ENCODE results near the gene ENG. TPM values are rescaled to one million over a fixed set of nuclear protein-coding genes. Genes with fewer than 3 reads are reported as not detected.

Gene ENG
- total RNA-seq, 3 donors from 2014 or later (not counting 1 experiment from before 2014, with no cell fraction given) = 8.5 to 13.6 (median 12.3) TPM

GRCh38 chr9:127767909-127768331 is 86.5 kb downstream of the ENG start:
- DNase-seq = no peak
- no peaks in the 10 kb centered on the region for H3K9me3 ChIP-seq (ENCODE audit: control insufficient read depth, insufficient read depth, low read length)
- H3K4me3 ChIP-seq (ENCODE audit: low read length) = no peak overlapping the region
- H3K4me1 ChIP-seq (ENCODE audit: control insufficient read depth, insufficient read depth, low read length) = peaks cover 73% of the 10 kb centered on the region
- Mint-ChIP-seq H3K36me3 (no peaks in the 10 kb centered on the region), H3K9me3 (no peaks in the 10 kb centered on the region), H3K4me1 (peaks cover 73 to 80% of the 10 kb centered on the region in 2 donors), H3K4me3 (no peak overlapping the region), H3K27me3 (ENCODE audit: low read depth in 2 of 2) (no peaks in the 10 kb centered on the region), H3K27ac (peak overlapping the region; percentile 95 to 99)
- H3K27me3 ChIP-seq (ENCODE audit: control insufficient read depth, insufficient read depth, low read length) = no peaks in the 10 kb centered on the region
- no peak for TF ChIP-seq CTCF (IDR thresholded peaks at IDR 0.05)
- no peak for ATAC-seq
- H3K27ac ChIP-seq (ENCODE audit: low read length) = peak overlapping the region; percentile 51
- WGBS (ENCODE audit: insufficient coverage) = 81% methylated on average over 12 of the region's 13 CpGs
- peaks cover 66% of the 10 kb centered on the region for H3K36me3 ChIP-seq (ENCODE audit: control insufficient read depth, insufficient read depth, low read length)
- intact Hi-C loops (cut with micrococcal nuclease) = no loop called here

GRCh38 chr9:127767410-127767809 is 87.0 kb downstream of the ENG start:
- TF ChIP-seq CTCF (IDR thresholded peaks at IDR 0.05) = no peak
- H3K27ac Mint-ChIP-seq = peak overlapping the region; percentile 95 to 99
- peaks cover 65% of the 10 kb centered on the region for H3K36me3 ChIP-seq (ENCODE audit: control insufficient read depth, insufficient read depth, low read length)
- H3K36me3 Mint-ChIP-seq = no peaks in the 10 kb centered on the region
- H3K4me1 ChIP-seq (ENCODE audit: control insufficient read depth, insufficient read depth, low read length) = peaks cover 78% of the 10 kb centered on the region
- H3K4me1 Mint-ChIP-seq = peaks cover 78 to 85% of the 10 kb centered on the region in 2 donors
- DNase-seq (peak in 1 of 2 donors; percentile 61), ATAC-seq (no peak)
- intact Hi-C loops (cut with micrococcal nuclease) = no loop called here
- H3K4me3 Mint-ChIP-seq = peak overlapping the region; percentile 80
- H3K9me3 Mint-ChIP-seq = no peaks in the 10 kb centered on the region
- H3K27me3 Mint-ChIP-seq (ENCODE audit: low read depth in 2 of 2) = no peaks in the 10 kb centered on the region
- peak overlapping the region; percentile 51 for H3K27ac ChIP-seq (ENCODE audit: low read length)
- H3K4me3 ChIP-seq (ENCODE audit: low read length) = no peak overlapping the region
- H3K9me3 ChIP-seq (ENCODE audit: control insufficient read depth, insufficient read depth, low read length) = no peaks in the 10 kb centered on the region
- WGBS (ENCODE audit: insufficient coverage) = 86% methylated on average over 1 of the region's 3 CpGs
- H3K27me3 ChIP-seq (ENCODE audit: control insufficient read depth, insufficient read depth, low read length) = no peaks in the 10 kb centered on the region

- peak overlapping the region; percentile 95 to 99 for H3K27ac Mint-ChIP-seq
- no peak overlapping the region for H3K4me3 Mint-ChIP-seq
- intact Hi-C loops (cut with micrococcal nuclease) = no loop called here
- H3K27me3 Mint-ChIP-seq (ENCODE audit: low read depth in 2 of 2) = no peaks in the 10 kb centered on the region
- DNase-seq (no peak), ATAC-seq (no peak)
- Histone ChIP-seq H3K9me3 (ENCODE audit: control insufficient read depth, insufficient read depth, low read length) (no peaks in the 10 kb centered on the region), H3K27ac (ENCODE audit: low read length) (no peak overlapping the region), H3K4me3 (ENCODE audit: low read length) (no peak overlapping the region), H3K4me1 (ENCODE audit: control insufficient read depth, insufficient read depth, low read length) (peaks cover 73% of the 10 kb centered on the region), H3K27me3 (ENCODE audit: control insufficient read depth, insufficient read depth, low read length) (no peaks in the 10 kb centered on the region), H3K36me3 (ENCODE audit: control insufficient read depth, insufficient read depth, low read length) (peaks cover 70% of the 10 kb centered on the region)
- peaks cover 75 to 77% of the 10 kb centered on the region in 2 donors for H3K4me1 Mint-ChIP-seq
- H3K36me3 Mint-ChIP-seq = no peaks in the 10 kb centered on the region
- TF ChIP-seq CTCF (IDR thresholded peaks at IDR 0.05) = no peak
- 92% methylated on average over 1 of the region's 1 CpG for WGBS (ENCODE audit: insufficient coverage)
- H3K9me3 Mint-ChIP-seq = no peaks in the 10 kb centered on the region
Observed at GRCh38 chr9:127765418-127765817, 89.0 kb downstream of the ENG start.

Other genes starting within 250 kb of the ENG start
- gene STXBP1, start 242.4 kb downstream of the ENG start, total RNA-seq = 1 to 10 TPM in 2 of 3 donors, under 1 TPM in 1; 0.97 to 1.8 (median 1.6) TPM
- not detected for gene CFAP157, start 147.7 kb downstream of the ENG start, total RNA-seq
- 10 to 100 TPM in 2 of 3 donors, 1 to 10 TPM in 1; 6.9 to 11.5 (median 11.0) TPM for gene PTRH1, start 139.0 kb downstream of the ENG start, total RNA-seq
- gene TTC16, start 138.6 kb downstream of the ENG start, total RNA-seq = 10 to 100 TPM; 15.5 to 23.0 (median 21.5) TPM
- 10 to 100 TPM; 20.9 to 27.8 (median 23.7) TPM for gene TOR2A, start 119.4 kb downstream of the ENG start, total RNA-seq
- 10 to 100 TPM; 42.8 to 86.8 (median 56.6) TPM for gene SH2D3C, start 76.0 kb downstream of the ENG start, total RNA-seq
- 100 to 1,000 TPM; 181 to 207 (median 188) TPM for gene CDK9, start 68.6 kb downstream of the ENG start, total RNA-seq
- gene FPGS, start 51.8 kb downstream of the ENG start, total RNA-seq = 100 to 1,000 TPM in 2 of 3 donors, 10 to 100 TPM in 1; 99.1 to 108 (median 107) TPM
- gene AK1, start 23.0 kb upstream of the ENG start, total RNA-seq = 10 to 100 TPM; 47.3 to 76.3 (median 54.2) TPM
- gene ST6GALNAC6, start 44.9 kb upstream of the ENG start, total RNA-seq = 100 to 1,000 TPM; 120 to 148 (median 127) TPM
- 10 to 100 TPM; 18.8 to 33.0 (median 20.4) TPM for gene ST6GALNAC4, start 62.4 kb upstream of the ENG start, total RNA-seq
- 1 to 10 TPM in 1 of 3 donors, under 1 TPM in 2; 0.52 to 1.4 (median 0.97) TPM for gene PIP5KL1, start 76.1 kb upstream of the ENG start, total RNA-seq
- gene DPM2, start 83.2 kb upstream of the ENG start, total RNA-seq = 10 to 100 TPM; 22.9 to 31.4 (median 24.1) TPM
- gene EEIG1, start 126.3 kb upstream of the ENG start, total RNA-seq = 10 to 100 TPM; 10.3 to 36.0 (median 28.2) TPM
- gene NAIF1, start 212.7 kb upstream of the ENG start, total RNA-seq = 10 to 100 TPM; 11.9 to 12.6 (median 12.1) TPM
- gene SLC25A25, start 213.6 kb upstream of the ENG start, total RNA-seq = 10 to 100 TPM; 16.8 to 19.1 (median 18.9) TPM

Measured in natural killer cell (primary cell).